Stimulated activated naive CD8-positive, alpha-beta T cell treated with anti-CD3 and anti-CD28 coated beads, Interleukin-15, Interleukin-2, amounts not matched to agents 100 ng/mL and 50 ng/mL, for 24 hours (primary cell): ENCODE results near the gene PINK1.
A peak's percentile ranks its signal among the peaks of the same experiment; 100 is the strongest.
"Not testable (repeated sequence)": the region's sequence is repeated elsewhere in the genome, so short reads cannot be mapped to it uniquely, and the experiment has no call there.

Experiments used
- H3K27ac Mint-ChIP-seq: one replicate; pipeline ENCODE4 v1.8.0; 2021; ENCODE audit warnings: mild to moderate bottlenecking, mixed read lengths
- H3K27me3 Mint-ChIP-seq: one replicate; pipeline ENCODE4 v1.8.0; 2021; ENCODE audit warnings: mixed read lengths
- H3K36me3 Mint-ChIP-seq: one replicate; pipeline ENCODE4 v1.8.0; 2021; ENCODE audit warnings: low read depth, mixed read lengths
- H3K4me1 Mint-ChIP-seq: one replicate; pipeline ENCODE4 v1.8.0; 2021; ENCODE audit warnings: low read depth, mixed read lengths
- H3K4me3 Mint-ChIP-seq: one replicate; pipeline ENCODE4 v1.8.0; 2021; ENCODE audit warnings: mild to moderate bottlenecking, mixed read lengths
- H3K9me3 Mint-ChIP-seq: one replicate; pipeline ENCODE4 v1.8.0; 2021; ENCODE audit warnings: mixed read lengths

The PINK1 gene

GRCh38 chr1:20668581-20668980 is 35.3 kb downstream of the PINK1 start:
- H3K4me3 Mint-ChIP-seq, result no peak overlapping the region
- H3K9me3 Mint-ChIP-seq, result no peaks in the 10 kb centered on the region
- H3K36me3 Mint-ChIP-seq, result no peaks in the 10 kb centered on the region
- no peaks in the 10 kb centered on the region for H3K4me1 Mint-ChIP-seq
- peaks cover 7% of the 10 kb centered on the region for H3K27me3 Mint-ChIP-seq
- no peak overlapping the region for H3K27ac Mint-ChIP-seq

GRCh38 chr1:20670936-20671335 is 37.7 kb downstream of the PINK1 start:
- H3K4me3 Mint-ChIP-seq, result no peak overlapping the region
- peaks cover 11% of the 10 kb centered on the region for H3K27me3 Mint-ChIP-seq
- H3K9me3 Mint-ChIP-seq, result no peaks in the 10 kb centered on the region
- no peaks in the 10 kb centered on the region for H3K36me3 Mint-ChIP-seq
- no peaks in the 10 kb centered on the region for H3K4me1 Mint-ChIP-seq
- H3K27ac Mint-ChIP-seq, result no peak overlapping the region

GRCh38 chr1:20672265-20672632 is 39.0 kb downstream of the PINK1 start:
- H3K27ac Mint-ChIP-seq, result no peak overlapping the region
- no peaks in the 10 kb centered on the region for H3K4me1 Mint-ChIP-seq
- no peaks in the 10 kb centered on the region for H3K9me3 Mint-ChIP-seq
- H3K36me3 Mint-ChIP-seq, result no peaks in the 10 kb centered on the region
- H3K27me3 Mint-ChIP-seq, result peaks cover 14% of the 10 kb centered on the region
- H3K4me3 Mint-ChIP-seq, result no peak overlapping the region

- not testable (repeated sequence) for H3K36me3 Mint-ChIP-seq
These were observed 40.4 kb downstream of the PINK1 start for GRCh38 chr1:20673626-20674025.

GRCh38 chr1:20678599-20678998 is 45.3 kb downstream of the PINK1 start:
- Mint-ChIP-seq H3K4me1 (peaks cover 10% of the 10 kb centered on the region), H3K36me3 (peaks cover 4% of the 10 kb centered on the region), H3K27ac (no peak overlapping the region), H3K4me3 (no peak overlapping the region), H3K9me3 (peaks cover 8% of the 10 kb centered on the region), H3K27me3 (peaks cover 23% of the 10 kb centered on the region)

More at GRCh38 chr1:20673626-20674025, 40.4 kb downstream of the PINK1 start:
- H3K4me3 Mint-ChIP-seq, H3K27ac Mint-ChIP-seq, H3K4me1 Mint-ChIP-seq, H3K9me3 Mint-ChIP-seq: not testable (repeated sequence)
- H3K27me3 Mint-ChIP-seq, result peaks cover 19% of the 10 kb centered on the region

- peaks cover 8% of the 10 kb centered on the region for H3K9me3 Mint-ChIP-seq
These were observed 47.0 kb downstream of the PINK1 start for GRCh38 chr1:20680269-20680668.

GRCh38 chr1:20681999-20682398 is 48.7 kb downstream of the PINK1 start:
- H3K4me3 Mint-ChIP-seq, result no peak overlapping the region
- peaks cover 10% of the 10 kb centered on the region for H3K4me1 Mint-ChIP-seq
- H3K27ac Mint-ChIP-seq, result no peak overlapping the region
- peaks cover 8% of the 10 kb centered on the region for H3K9me3 Mint-ChIP-seq
- peaks cover 4% of the 10 kb centered on the region for H3K36me3 Mint-ChIP-seq
- peaks cover 23% of the 10 kb centered on the region for H3K27me3 Mint-ChIP-seq

More at GRCh38 chr1:20680269-20680668, 47.0 kb downstream of the PINK1 start:
- Mint-ChIP-seq H3K27ac (peak overlapping the region; percentile 26), H3K4me3 (no peak overlapping the region), H3K36me3 (peaks cover 4% of the 10 kb centered on the region), H3K4me1 (peaks cover 10% of the 10 kb centered on the region), H3K27me3 (peaks cover 26% of the 10 kb centered on the region)

- Mint-ChIP-seq H3K4me3 (no peak overlapping the region), H3K9me3 (peaks cover 7% of the 10 kb centered on the region), H3K4me1 (peaks cover 10% of the 10 kb centered on the region), H3K27me3 (peaks cover 23% of the 10 kb centered on the region), H3K36me3 (peaks cover 3% of the 10 kb centered on the region), H3K27ac (no peak overlapping the region)
These were observed 49.4 kb downstream of the PINK1 start for GRCh38 chr1:20682571-20683236.

GRCh38 chr1:20683614-20684013 is 50.4 kb downstream of the PINK1 start:
- H3K4me3 Mint-ChIP-seq, result no peak overlapping the region
- no peaks in the 10 kb centered on the region for H3K36me3 Mint-ChIP-seq
- peaks cover 18% of the 10 kb centered on the region for H3K27me3 Mint-ChIP-seq
- H3K9me3 Mint-ChIP-seq, result peaks cover under 1% of the 10 kb centered on the region
- H3K4me1 Mint-ChIP-seq, result peaks cover 3% of the 10 kb centered on the region
- no peak overlapping the region for H3K27ac Mint-ChIP-seq

GRCh38 chr1:20684050-20684620 is 50.9 kb downstream of the PINK1 start:
- Mint-ChIP-seq H3K4me1 (no peaks in the 10 kb centered on the region), H3K27ac (no peak overlapping the region), H3K27me3 (peaks cover 16% of the 10 kb centered on the region), H3K4me3 (no peak overlapping the region), H3K36me3 (no peaks in the 10 kb centered on the region), H3K9me3 (no peaks in the 10 kb centered on the region)

- Mint-ChIP-seq H3K4me1 (no peaks in the 10 kb centered on the region), H3K36me3 (no peaks in the 10 kb centered on the region), H3K27me3 (peaks cover 16% of the 10 kb centered on the region), H3K4me3 (no peak overlapping the region), H3K9me3 (no peaks in the 10 kb centered on the region), H3K27ac (no peak overlapping the region)
These were observed 51.4 kb downstream of the PINK1 start for GRCh38 chr1:20684651-20685050.

- Mint-ChIP-seq H3K4me3 (no peak overlapping the region), H3K27ac (no peak overlapping the region), H3K27me3 (peaks cover 14% of the 10 kb centered on the region)
These were observed 51.9 kb downstream of the PINK1 start for GRCh38 chr1:20685099-20685662.

GRCh38 chr1:20685741-20686140 is 52.5 kb downstream of the PINK1 start:
- Mint-ChIP-seq H3K27ac (no peak overlapping the region), H3K4me3 (no peak overlapping the region), H3K4me1 (no peaks in the 10 kb centered on the region), H3K9me3 (no peaks in the 10 kb centered on the region), H3K36me3 (no peaks in the 10 kb centered on the region), H3K27me3 (peaks cover 11% of the 10 kb centered on the region)

More at GRCh38 chr1:20685099-20685662, 51.9 kb downstream of the PINK1 start:
- no peaks in the 10 kb centered on the region for H3K36me3 Mint-ChIP-seq
- no peaks in the 10 kb centered on the region for H3K9me3 Mint-ChIP-seq
- no peaks in the 10 kb centered on the region for H3K4me1 Mint-ChIP-seq

GRCh38 chr1:20686883-20687725 is 53.8 kb downstream of the PINK1 start:
- Mint-ChIP-seq H3K4me1 (no peaks in the 10 kb centered on the region), H3K36me3 (no peaks in the 10 kb centered on the region), H3K4me3 (no peak overlapping the region), H3K27me3 (peaks cover 7% of the 10 kb centered on the region), H3K27ac (no peak overlapping the region), H3K9me3 (no peaks in the 10 kb centered on the region)

GRCh38 chr1:20689645-20690056 is 56.4 kb downstream of the PINK1 start:
- peaks cover 7% of the 10 kb centered on the region for H3K27me3 Mint-ChIP-seq
- H3K4me1 Mint-ChIP-seq, result no peaks in the 10 kb centered on the region
- no peaks in the 10 kb centered on the region for H3K36me3 Mint-ChIP-seq
- no peak overlapping the region for H3K4me3 Mint-ChIP-seq
- H3K9me3 Mint-ChIP-seq, result no peaks in the 10 kb centered on the region
- H3K27ac Mint-ChIP-seq, result no peak overlapping the region
